PC-9 (cell line): Measurements from ENCODE around the gene PTPN20. TPM values are rescaled to one million over a fixed set of nuclear protein-coding genes. Genes with fewer than 3 reads are reported as not detected.
"Not testable (repeated sequence)": the region's sequence is repeated elsewhere in the genome, so short reads cannot be mapped to it uniquely, and the experiment has no call there.

ENCODE experiments used
- Bru-seq: library from RNA; stranded (reverse); fragments of 400-500 nt; gene quantifications from one replicate; lab custom pipeline; 2021; lab: Mats Ljungman, UMichigan
- BruChase-seq, 2 experiments: library from RNA; stranded (reverse); fragments of 400-500 nt; gene quantifications; one replicate each; lab custom pipeline; 2021; lab: Mats Ljungman, UMichigan
- BruUV-seq: library from RNA; stranded (reverse); fragments of 400-500 nt; replicated peaks from 2 replicates; lab custom pipeline; 2021; lab: Mats Ljungman, UMichigan
- CTCF ChIA-PET: fragments of 300-600 bp; sonication (Branson Sonifier 250); formaldehyde crosslinking; loops from one replicate; lab custom pipeline; 2022; ENCODE audit warnings: antibody characterized with exemption; lab: Charles Lee
- POLR2A ChIA-PET: fragments of 300-600 bp; sonication (Branson Sonifier 250); formaldehyde crosslinking; loops from one replicate; lab custom pipeline; 2022; ENCODE audit warnings: antibody characterized with exemption; ENCODE audit not compliant: unreplicated experiment; lab: Charles Lee
- DNase-seq, 2 experiments: peaks; one replicate each; pipeline versions ENCODE4 v3.0.0 to v3.0.0-alpha.2; 2015 to 2022; ENCODE audit warnings: mixed read lengths in 1 of 2
- H2AFZ ChIP-seq: fragments of 200-600 bp; sonication (generic); 2 replicates; pipeline ENCODE4 v1.8.1; 2017; ENCODE audit warnings: antibody characterized with exemption
- H3F3A ChIP-seq: fragments of 200-600 bp; sonication (generic); 2 replicates; pipeline ENCODE4 v1.8.1; 2017; ENCODE audit warnings: antibody characterized with exemption, mild to moderate bottlenecking, low read depth; ENCODE audit not compliant: insufficient read depth
- H3K27ac ChIP-seq: fragments of 200-600 bp; sonication (generic); 2 replicates; pipeline ENCODE4 v1.6.1; 2016; ENCODE audit warnings: mixed run types
- H3K27me3 ChIP-seq: fragments of 200-600 bp; sonication (generic); 2 replicates; pipeline ENCODE4 v1.6.1; 2016; ENCODE audit warnings: low read depth, mixed run types; ENCODE audit not compliant: insufficient read depth
- H3K36me3 ChIP-seq: fragments of 200-600 bp; sonication (generic); 2 replicates; pipeline ENCODE4 v1.6.1; 2016; ENCODE audit warnings: low read depth, mixed run types
- H3K4me1 ChIP-seq: fragments of 200-600 bp; sonication (generic); replicated peaks from 2 replicates; pipeline ENCODE4 v1.6.1; 2016; ENCODE audit warnings: mixed run types; ENCODE audit not compliant: insufficient read depth
- H3K4me2 ChIP-seq: fragments of 200-600 bp; sonication (generic); 2 replicates; pipeline ENCODE4 v1.6.1; 2017; ENCODE audit warnings: mixed run types
- H3K4me3 ChIP-seq: fragments of 200-600 bp; sonication (generic); 2 replicates; pipeline ENCODE4 v1.6.1; 2016; ENCODE audit warnings: mixed run types
- H3K79me2 ChIP-seq: fragments of 200-600 bp; sonication (generic); 2 replicates; pipeline ENCODE4 v1.6.1; 2017; ENCODE audit warnings: low read depth, mixed run types
- H3K9me2 ChIP-seq: fragments of 200-600 bp; sonication (generic); 2 replicates; pipeline ENCODE4 v1.8.1; 2017; ENCODE audit warnings: mild to moderate bottlenecking; ENCODE audit not compliant: insufficient read depth
- H3K9me3 ChIP-seq: fragments of 200-600 bp; sonication (generic); 2 replicates; pipeline ENCODE4 v1.8.1; 2016; ENCODE audit warnings: low read depth; ENCODE audit not compliant: insufficient read depth
- H4K20me1 ChIP-seq: fragments of 200-600 bp; sonication (generic); 2 replicates; pipeline ENCODE4 v1.8.1; 2017; ENCODE audit not compliant: insufficient read depth
- intact Hi-C: fragments of 100-400 bp; cut with micrococcal nuclease; formaldehyde crosslinking; loops from one replicate; pipeline ENCODE4 v1.10.0; 2022; ENCODE audit not compliant: unreplicated experiment
- long read RNA-seq: library from polyadenylated mRNA; stranded (forward); transcript quantifications from one replicate; pipeline ENCODE4 v2.0.0, GENCODE V29; 2022
- total RNA-seq: library from RNA; stranded (reverse); gene quantifications from 2 replicates; pipeline ENCODE4 v1.2.3, GENCODE V29; 2021

PTPN20 gene
- total RNA-seq (15.6 and 19.1 TPM in 2 replicates), Bru-seq, nascent RNA (percentile 66 among the genes with signal in this experiment), BruChase-seq, experiment 1, labeled RNA remaining after a 2-hour chase (percentile 76 among the genes with signal in this experiment), BruChase-seq, experiment 2, labeled RNA remaining after a 6-hour chase (percentile 57 among the genes with signal in this experiment)
- long read RNA-seq, transcript PTPN20-204 (9 exons, 2,481 nt), result major isoform, 5 of 48 reads
- long read RNA-seq, transcript PTPN20-206 (5 exons, 1,995 nt), result major isoform, 5 of 48 reads
- long read RNA-seq, partial matches to known transcripts, result 1 of 48 reads
- long read RNA-seq, other reads (novel, unspliced or antisense), result 31 of 48 reads

- Histone ChIP-seq H2AFZ (peak within 1 kb of the TSS; percentile 73; the same call in 1 of the 2 replicates), H3K4me2 (peak within 1 kb of the TSS; percentile 80), H3K4me3 (peak within 1 kb of the TSS; percentile 52; the same call in 1 of the 2 replicates)
- H4K20me1 ChIP-seq, H3F3A ChIP-seq, H3K9me3 ChIP-seq, POLR2A ChIA-PET, H3K4me1 ChIP-seq, H3K27ac ChIP-seq, H3K9me2 ChIP-seq, H3K36me3 ChIP-seq, H3K27me3 ChIP-seq, H3K79me2 ChIP-seq, BruUV-seq, intact Hi-C loops: not testable (repeated sequence)
- DNase-seq, result peak; percentile 62 to 88
- CTCF ChIA-PET, result interaction anchor here (0.6 kb wide), 1 partner anchor 411 kb away, joined by 3 read pairs; no protein-coding TSS in a partner anchor
Observed at GRCh38 chr10:46911144-46911876, at the start of gene PTPN20. TSS of gene PTPN20 (plus strand) at chr10:46911428. CDS start at chr10:46932500, 21,072 bp downstream.

GRCh38 chr10:46869716-46870115 is 41.5 kb upstream of the PTPN20 start:
- H3K4me1 ChIP-seq, H3K4me3 ChIP-seq, POLR2A ChIA-PET, CTCF ChIA-PET, H3K9me3 ChIP-seq, H3F3A ChIP-seq, H3K27me3 ChIP-seq, intact Hi-C loops, BruUV-seq, H3K79me2 ChIP-seq, DNase-seq, H3K36me3 ChIP-seq, H3K4me2 ChIP-seq, H3K27ac ChIP-seq, H2AFZ ChIP-seq, H4K20me1 ChIP-seq, H3K9me2 ChIP-seq: not testable (repeated sequence)

GRCh38 chr10:46871583-46871982 is 39.6 kb upstream of the PTPN20 start:
- H3K4me2 ChIP-seq, H3F3A ChIP-seq, H3K9me2 ChIP-seq, H3K27me3 ChIP-seq, H3K79me2 ChIP-seq, BruUV-seq, H3K36me3 ChIP-seq, H3K27ac ChIP-seq, H3K9me3 ChIP-seq, POLR2A ChIA-PET, H2AFZ ChIP-seq, H3K4me1 ChIP-seq, intact Hi-C loops, CTCF ChIA-PET, H4K20me1 ChIP-seq, H3K4me3 ChIP-seq: not testable (repeated sequence)
- peak in 1 of 2 experiments; percentile 18 for DNase-seq

GRCh38 chr10:46875304-46875703 is 35.9 kb upstream of the PTPN20 start:
- POLR2A ChIA-PET, H3K27ac ChIP-seq, H3K27me3 ChIP-seq, H3K4me3 ChIP-seq, CTCF ChIA-PET, H3K79me2 ChIP-seq, H3K36me3 ChIP-seq, H3K4me1 ChIP-seq, H2AFZ ChIP-seq, H3K4me2 ChIP-seq, H3K9me2 ChIP-seq, intact Hi-C loops, BruUV-seq, H3K9me3 ChIP-seq, H4K20me1 ChIP-seq, DNase-seq, H3F3A ChIP-seq: not testable (repeated sequence)

- H3K4me1 ChIP-seq, H3K36me3 ChIP-seq, H3K27me3 ChIP-seq, H3K4me2 ChIP-seq, CTCF ChIA-PET, H3K9me2 ChIP-seq, H3K9me3 ChIP-seq, H2AFZ ChIP-seq, BruUV-seq, DNase-seq, POLR2A ChIA-PET, H3K79me2 ChIP-seq, intact Hi-C loops, H3F3A ChIP-seq, H3K4me3 ChIP-seq, H4K20me1 ChIP-seq, H3K27ac ChIP-seq: not testable (repeated sequence)
Observed at GRCh38 chr10:46876773-46877172, 34.5 kb upstream of the PTPN20 start.

GRCh38 chr10:46878761-46879160 is 32.5 kb upstream of the PTPN20 start:
- intact Hi-C loops, result not testable (repeated sequence)

More at GRCh38 chr10:46878761-46879160, 32.5 kb upstream of the PTPN20 start:
- H3K4me1 ChIP-seq, H3K27me3 ChIP-seq, H4K20me1 ChIP-seq, POLR2A ChIA-PET, H3K27ac ChIP-seq, H3K79me2 ChIP-seq, BruUV-seq, CTCF ChIA-PET, H3K9me3 ChIP-seq, DNase-seq, H3K4me3 ChIP-seq, H3F3A ChIP-seq, H2AFZ ChIP-seq, H3K9me2 ChIP-seq, H3K36me3 ChIP-seq, H3K4me2 ChIP-seq: not testable (repeated sequence)
